ENCODE results near the gene GPR171.
"Not testable (repeated sequence)": the region's sequence is repeated elsewhere in the genome, so short reads cannot be mapped to it uniquely, and the experiment has no call there.

The GPR171 gene

GRCh38 chr3:151203051-151203420 is at the start of gene GPR171:
TSS of gene GPR171 (minus strand) at chr3:151203216. CDS start at chr3:151199386, 3,830 bp downstream.
- no peak for TF ChIP-seq CTCF (IDR thresholded peaks at IDR 0.05; ENCODE audit: low read length, missing control alignments)
- no peak for DNase-seq (ENCODE audit: low read depth)
- H3K4me3 ChIP-seq (replicated peaks; ENCODE audit: low read depth, low read length): no peak within 1 kb of the TSS

GRCh38 chr3:151248772-151249337 is 45.8 kb upstream of the GPR171 start:
- no peak for TF ChIP-seq CTCF (IDR thresholded peaks at IDR 0.05; ENCODE audit: low read length, missing control alignments)
- DNase-seq (ENCODE audit: low read depth): no peak
- no peak overlapping the region for H3K4me3 ChIP-seq (replicated peaks; ENCODE audit: low read depth, low read length)

GRCh38 chr3:151242006-151242405 is 39.0 kb upstream of the GPR171 start:
- DNase-seq (ENCODE audit: low read depth); H3K4me3 ChIP-seq (replicated peaks; ENCODE audit: low read depth, low read length): not testable (repeated sequence)

GRCh38 chr3:151236736-151237135 is 33.7 kb upstream of the GPR171 start:
- no peak overlapping the region for H3K4me3 ChIP-seq (replicated peaks; ENCODE audit: low read depth, low read length)
- no peak for DNase-seq (ENCODE audit: low read depth)
- no peak for TF ChIP-seq CTCF (IDR thresholded peaks at IDR 0.05; ENCODE audit: low read length, missing control alignments)

- DNase-seq (ENCODE audit: low read depth): no peak
- TF ChIP-seq CTCF (IDR thresholded peaks at IDR 0.05; ENCODE audit: low read length, missing control alignments): no peak
- no peak overlapping the region for H3K4me3 ChIP-seq (replicated peaks; ENCODE audit: low read depth, low read length)
These were observed 33.3 kb upstream of the GPR171 start for GRCh38 chr3:151236316-151236715.

- DNase-seq (ENCODE audit: low read depth): no peak
- no peak overlapping the region for H3K4me3 ChIP-seq (replicated peaks; ENCODE audit: low read depth, low read length)
- no peak for TF ChIP-seq CTCF (IDR thresholded peaks at IDR 0.05; ENCODE audit: low read length, missing control alignments)
These were observed 31.8 kb upstream of the GPR171 start for GRCh38 chr3:151234825-151235224.

GRCh38 chr3:151232991-151233390 is 30.0 kb upstream of the GPR171 start:
- TF ChIP-seq CTCF (IDR thresholded peaks at IDR 0.05; ENCODE audit: low read length, missing control alignments): no peak
- H3K4me3 ChIP-seq (replicated peaks; ENCODE audit: low read depth, low read length): no peak overlapping the region
- no peak for DNase-seq (ENCODE audit: low read depth)

- not testable (repeated sequence) for H3K4me3 ChIP-seq (replicated peaks; ENCODE audit: low read depth, low read length); DNase-seq (ENCODE audit: low read depth)
These were observed 29.4 kb upstream of the GPR171 start for GRCh38 chr3:151232403-151232802.

All from fibroblast of pulmonary artery (primary cell).